ENCODE measurements around the gene PARVA. TPM values are rescaled to one million over a fixed set of nuclear protein-coding genes. Genes with fewer than 3 reads are reported as not detected.

Gene PARVA
- polyA plus RNA-seq, 3 donors = not detected

GRCh38 chr11:12573707-12574485 is 196.5 kb downstream of the PARVA start:
- Histone ChIP-seq H3K79me2 (ENCODE audit: insufficient read depth, low read length) (no peaks in the 10 kb centered on the region), H4K20me1 (ENCODE audit: insufficient read depth, low read length) (no peaks in the 10 kb centered on the region), H3K27me3 (ENCODE audit: control insufficient read depth in 2 of 2, insufficient read depth in 2 of 2, low read length in 2 of 2) (no peaks in the 10 kb centered on the region), H3K9me3 (replicated peaks in 1 of 2; ENCODE audit: control insufficient read depth in 1 of 2, insufficient read depth in 1 of 2, low read length in 2 of 2) (no peaks in the 10 kb centered on the region), H3K9ac (ENCODE audit: insufficient read depth, low read length, poor library complexity, severe bottlenecking) (no peak overlapping the region), H3K4me1 (ENCODE audit: control insufficient read depth in 1 of 2, insufficient read depth in 2 of 2, low read length in 2 of 2) (no peaks in the 10 kb centered on the region), H3K36me3 (replicated peaks in 1 of 2; ENCODE audit: control insufficient read depth in 1 of 2, insufficient read depth in 2 of 2, low read length in 2 of 2) (no peaks in the 10 kb centered on the region), H3K4me3 (replicated peaks in 1 of 3; ENCODE audit: low read depth in 2 of 3, low read length in 3 of 3) (no peak overlapping the region), H2AFZ (ENCODE audit: insufficient read depth, low read depth, low read length, poor library complexity, severe bottlenecking) (no peak overlapping the region), H3K27ac (ENCODE audit: low read depth in 1 of 2, low read length in 2 of 2) (no peak overlapping the region), H3K4me2 (replicated peaks; ENCODE audit: extremely low read depth, low read length, poor library complexity, severe bottlenecking) (no peak overlapping the region)
- WGBS (ENCODE audit: insufficient coverage) = 100% methylated on average over 1 of the region's 1 CpG
- Mint-ChIP-seq H3K4me3 (no peak overlapping the region), H3K27me3 (ENCODE audit: low read depth in 3 of 3) (peaks cover 0 to 2% (median 2%) of the 10 kb centered on the region in 3 donors), H3K36me3 (no peaks in the 10 kb centered on the region), H3K27ac (no peak overlapping the region), H3K9me3 (peaks cover 0 to 6% (median 2%) of the 10 kb centered on the region in 7 donors), H3K4me1 (no peaks in the 10 kb centered on the region)
- no peak for DNase-seq
- TF ChIP-seq CTCF (IDR thresholded peaks at IDR 0.05) = no peak
- intact Hi-C loops (cut with micrococcal nuclease) = no loop called here

GRCh38 chr11:12577725-12578644 is 200.6 kb downstream of the PARVA start:
- WGBS (ENCODE audit: insufficient coverage) = 100% methylated on average over 2 of the region's 6 CpGs
- Mint-ChIP-seq H3K4me3 (no peak overlapping the region), H3K27me3 (ENCODE audit: low read depth in 3 of 3) (peaks cover 0 to 2% (median 2%) of the 10 kb centered on the region in 3 donors), H3K27ac (no peak overlapping the region), H3K4me1 (no peaks in the 10 kb centered on the region), H3K36me3 (no peaks in the 10 kb centered on the region), H3K9me3 (peaks cover 0 to 3% (median 2%) of the 10 kb centered on the region in 7 donors)
- no peak for TF ChIP-seq CTCF (IDR thresholded peaks at IDR 0.05)
- intact Hi-C loops (cut with micrococcal nuclease) = no loop called here
- H3K4me1 ChIP-seq (ENCODE audit: control insufficient read depth in 1 of 2, insufficient read depth in 2 of 2, low read length in 2 of 2) = no peaks in the 10 kb centered on the region
- H3K27ac ChIP-seq (ENCODE audit: low read depth in 1 of 2, low read length in 2 of 2) = no peak overlapping the region
- H3K4me2 ChIP-seq (replicated peaks; ENCODE audit: extremely low read depth, low read length, poor library complexity, severe bottlenecking) = no peak overlapping the region
- H3K4me3 ChIP-seq (replicated peaks in 1 of 3; ENCODE audit: low read depth in 2 of 3, low read length in 3 of 3) = no peak overlapping the region
- DNase-seq = no peak
- H3K27me3 ChIP-seq (ENCODE audit: control insufficient read depth in 2 of 2, insufficient read depth in 2 of 2, low read length in 2 of 2) = no peaks in the 10 kb centered on the region
- no peaks in the 10 kb centered on the region for H3K79me2 ChIP-seq (ENCODE audit: insufficient read depth, low read length)
- H3K9ac ChIP-seq (ENCODE audit: insufficient read depth, low read length, poor library complexity, severe bottlenecking) = no peak overlapping the region
- no peaks in the 10 kb centered on the region for H4K20me1 ChIP-seq (ENCODE audit: insufficient read depth, low read length)
- H3K36me3 ChIP-seq (replicated peaks in 1 of 2; ENCODE audit: control insufficient read depth in 1 of 2, insufficient read depth in 2 of 2, low read length in 2 of 2) = no peaks in the 10 kb centered on the region
- no peak overlapping the region for H2AFZ ChIP-seq (ENCODE audit: insufficient read depth, low read depth, low read length, poor library complexity, severe bottlenecking)
- H3K9me3 ChIP-seq (replicated peaks in 1 of 2; ENCODE audit: control insufficient read depth in 1 of 2, insufficient read depth in 1 of 2, low read length in 2 of 2) = no peaks in the 10 kb centered on the region
